ENCODE data around the gene SRSF4.

The SRSF4 gene

GRCh38 chr1:29211086-29212030 is 29.7 kb upstream of the SRSF4 start:
- H3K27ac Mint-ChIP-seq: peak overlapping the region; percentile 86
- ATAC-seq (replicated peaks) (peak; percentile 57 to 61), DNase-seq (no peak)
- H3K36me3 Mint-ChIP-seq: peaks cover 34 to 55% of the 10 kb centered on the region in 2 donors
- no peak overlapping the region for H3K4me3 Mint-ChIP-seq
- H3K4me1 Mint-ChIP-seq: peaks cover 17 to 23% of the 10 kb centered on the region in 2 donors
- H3K9me3 Mint-ChIP-seq: no peaks in the 10 kb centered on the region
- H3K27me3 Mint-ChIP-seq: no peaks in the 10 kb centered on the region

- H3K9me3 Mint-ChIP-seq: no peaks in the 10 kb centered on the region
- no peak overlapping the region for H3K4me3 Mint-ChIP-seq
- H3K27me3 Mint-ChIP-seq: no peaks in the 10 kb centered on the region
- H3K36me3 Mint-ChIP-seq: peaks cover 36 to 53% of the 10 kb centered on the region in 2 donors
- H3K4me1 Mint-ChIP-seq: peaks cover 17 to 23% of the 10 kb centered on the region in 2 donors
- peak; percentile 93 to 95 for ATAC-seq (replicated peaks)
- no peak for DNase-seq
- H3K27ac Mint-ChIP-seq: peak overlapping the region; percentile 56
Measured at GRCh38 chr1:29210278-29211085, 28.8 kb upstream of the SRSF4 start.

- H3K27me3 Mint-ChIP-seq: no peaks in the 10 kb centered on the region
- H3K36me3 Mint-ChIP-seq: peaks cover 30 to 52% of the 10 kb centered on the region in 2 donors
- ATAC-seq (replicated peaks): no peak
- peaks cover 17 to 23% of the 10 kb centered on the region in 2 donors for H3K4me1 Mint-ChIP-seq
- H3K4me3 Mint-ChIP-seq: no peak overlapping the region
- no peak for DNase-seq
- H3K27ac Mint-ChIP-seq: peak overlapping the region; percentile 33
- H3K9me3 Mint-ChIP-seq: no peaks in the 10 kb centered on the region
Measured at GRCh38 chr1:29209173-29209572, 27.5 kb upstream of the SRSF4 start.

GRCh38 chr1:29208442-29208841 is 26.7 kb upstream of the SRSF4 start:
- Mint-ChIP-seq H3K9me3 (no peaks in the 10 kb centered on the region), H3K27me3 (no peaks in the 10 kb centered on the region), H3K27ac (no peak overlapping the region), H3K36me3 (peaks cover 35 to 53% of the 10 kb centered on the region in 2 donors), H3K4me3 (no peak overlapping the region), H3K4me1 (peaks cover 17 to 23% of the 10 kb centered on the region in 2 donors)
- ATAC-seq (replicated peaks): no peak
- DNase-seq: no peak

GRCh38 chr1:29202584-29203340 is 21.1 kb upstream of the SRSF4 start:
- peaks cover 26 to 47% of the 10 kb centered on the region in 2 donors for H3K36me3 Mint-ChIP-seq
- DNase-seq: peak; percentile 63
- no peaks in the 10 kb centered on the region for H3K9me3 Mint-ChIP-seq

GRCh38 chr1:29202053-29202452 is 20.4 kb upstream of the SRSF4 start:
- H3K36me3 Mint-ChIP-seq: peaks cover 31 to 54% of the 10 kb centered on the region in 2 donors
- H3K27me3 Mint-ChIP-seq: no peaks in the 10 kb centered on the region
- DNase-seq: no peak
- H3K4me3 Mint-ChIP-seq: no peak overlapping the region
- H3K4me1 Mint-ChIP-seq: peaks cover 2 to 5% of the 10 kb centered on the region in 2 donors
- ATAC-seq (replicated peaks): no peak
- H3K27ac Mint-ChIP-seq: no peak overlapping the region
- no peaks in the 10 kb centered on the region for H3K9me3 Mint-ChIP-seq

More at GRCh38 chr1:29202584-29203340, 21.1 kb upstream of the SRSF4 start:
- Mint-ChIP-seq H3K27me3 (no peaks in the 10 kb centered on the region), H3K4me3 (no peak overlapping the region), H3K4me1 (peaks cover 2 to 5% of the 10 kb centered on the region in 2 donors), H3K27ac (no peak overlapping the region)
- ATAC-seq (replicated peaks): peak; percentile 98

GRCh38 chr1:29201595-29202051 is 19.9 kb upstream of the SRSF4 start:
- Mint-ChIP-seq H3K9me3 (no peaks in the 10 kb centered on the region), H3K36me3 (peaks cover 32 to 53% of the 10 kb centered on the region in 2 donors), H3K27ac (peak overlapping the region; percentile 42), H3K27me3 (no peaks in the 10 kb centered on the region), H3K4me1 (peaks cover 2 to 5% of the 10 kb centered on the region in 2 donors), H3K4me3 (no peak overlapping the region)
- no peak for DNase-seq
- no peak for ATAC-seq (replicated peaks)

- Mint-ChIP-seq H3K27ac (no peak overlapping the region), H3K36me3 (peaks cover 30 to 51% of the 10 kb centered on the region in 2 donors)
Measured at GRCh38 chr1:29200906-29201594, 19.4 kb upstream of the SRSF4 start.

GRCh38 chr1:29197993-29198392 is 16.3 kb upstream of the SRSF4 start:
- no peak overlapping the region for H3K27ac Mint-ChIP-seq
- DNase-seq (no peak), ATAC-seq (replicated peaks) (no peak)
- no peaks in the 10 kb centered on the region for H3K27me3 Mint-ChIP-seq
- H3K4me3 Mint-ChIP-seq: no peak overlapping the region
- peaks cover 2 to 5% of the 10 kb centered on the region in 2 donors for H3K4me1 Mint-ChIP-seq
- H3K36me3 Mint-ChIP-seq: peaks cover 43 to 63% of the 10 kb centered on the region in 2 donors
- H3K9me3 Mint-ChIP-seq: no peaks in the 10 kb centered on the region

More at GRCh38 chr1:29200906-29201594, 19.4 kb upstream of the SRSF4 start:
- Mint-ChIP-seq H3K9me3 (no peaks in the 10 kb centered on the region), H3K4me3 (no peak overlapping the region), H3K4me1 (peaks cover 2 to 5% of the 10 kb centered on the region in 2 donors), H3K27me3 (no peaks in the 10 kb centered on the region)
- ATAC-seq (replicated peaks) (no peak), DNase-seq (no peak)

- Mint-ChIP-seq H3K27ac (no peak overlapping the region), H3K4me1 (peaks cover 0 to 1% of the 10 kb centered on the region in 2 donors), H3K9me3 (no peaks in the 10 kb centered on the region), H3K27me3 (no peaks in the 10 kb centered on the region), H3K4me3 (no peak overlapping the region), H3K36me3 (peaks cover 42 to 60% of the 10 kb centered on the region in 2 donors)
- ATAC-seq (replicated peaks): peak; percentile 84 to 85
- DNase-seq: no peak
Measured at GRCh38 chr1:29197590-29197924, 15.9 kb upstream of the SRSF4 start.

GRCh38 chr1:29196863-29197589 is 15.3 kb upstream of the SRSF4 start:
- ATAC-seq (replicated peaks): no peak

GRCh38 chr1:29195881-29196291 is 14.2 kb upstream of the SRSF4 start:
- no peaks in the 10 kb centered on the region for H3K27me3 Mint-ChIP-seq
- peaks cover 0 to 1% of the 10 kb centered on the region in 2 donors for H3K9me3 Mint-ChIP-seq
- no peaks in the 10 kb centered on the region for H3K4me1 Mint-ChIP-seq
- DNase-seq: no peak
- no peak for ATAC-seq (replicated peaks)
- no peak overlapping the region for H3K27ac Mint-ChIP-seq
- peaks cover 40 to 56% of the 10 kb centered on the region in 2 donors for H3K36me3 Mint-ChIP-seq
- no peak overlapping the region for H3K4me3 Mint-ChIP-seq

More at GRCh38 chr1:29196863-29197589, 15.3 kb upstream of the SRSF4 start:
- H3K27me3 Mint-ChIP-seq: no peaks in the 10 kb centered on the region
- no peaks in the 10 kb centered on the region for H3K9me3 Mint-ChIP-seq
- no peaks in the 10 kb centered on the region for H3K4me1 Mint-ChIP-seq
- H3K4me3 Mint-ChIP-seq: no peak overlapping the region
- H3K27ac Mint-ChIP-seq: no peak overlapping the region
- peaks cover 42 to 60% of the 10 kb centered on the region in 2 donors for H3K36me3 Mint-ChIP-seq
- no peak for DNase-seq
